Skin of body (tissue), 2 donors: ENCODE data around the gene RBBP8NL. TPM values are rescaled to one million over a fixed set of nuclear protein-coding genes. Genes with fewer than 3 reads are reported as not detected.
"Not testable (repeated sequence)": the region's sequence is repeated elsewhere in the genome, so short reads cannot be mapped to it uniquely, and the experiment has no call there.

Experiments used
- DNase-seq: peaks from one replicate; lab custom pipeline; 2025; lab: John Stamatoyannopoulos, UW
- total RNA-seq: library from RNA; depleted of rRNA; stranded (reverse); fragments of >200 nt; gene quantifications from one replicate; pipeline ENCODE4 v1.2.3, GENCODE V29; 2014

Gene RBBP8NL
- total RNA-seq, 1 donor from 2014 or later: 0.59 TPM

GRCh38 chr20:62376112-62377063 is 51.0 kb downstream of the RBBP8NL start:
- DNase-seq: no peak

- DNase-seq: no peak
Measured at GRCh38 chr20:62374331-62375152, 52.8 kb downstream of the RBBP8NL start.

GRCh38 chr20:62373631-62374179 is 53.6 kb downstream of the RBBP8NL start:
- DNase-seq: not testable (repeated sequence)

- no peak for DNase-seq
Measured at GRCh38 chr20:62372042-62372993, 55.0 kb downstream of the RBBP8NL start.

GRCh38 chr20:62371588-62372041 is 55.7 kb downstream of the RBBP8NL start:
- DNase-seq: no peak

- no peak for DNase-seq
Measured at GRCh38 chr20:62370807-62371587, 56.3 kb downstream of the RBBP8NL start.

GRCh38 chr20:62370115-62370806 is 57.1 kb downstream of the RBBP8NL start:
- no peak for DNase-seq

- DNase-seq: no peak
Measured at GRCh38 chr20:62369815-62370114, 57.6 kb downstream of the RBBP8NL start.

GRCh38 chr20:62368976-62369814 is 58.1 kb downstream of the RBBP8NL start:
- no peak for DNase-seq

GRCh38 chr20:62368392-62368975 is 58.9 kb downstream of the RBBP8NL start:
- DNase-seq: no peak

GRCh38 chr20:62367633-62368391 is 59.5 kb downstream of the RBBP8NL start:
- DNase-seq: no peak

GRCh38 chr20:62367136-62367632 is 60.2 kb downstream of the RBBP8NL start, which contains the start of gene LAMA5:
Gene LAMA5, minus strand, starts transcription at chr20:62367312. Its CDS starts 67 bp downstream, at chr20:62367245.
- no peak for DNase-seq

GRCh38 chr20:62366370-62367135 is 60.8 kb downstream of the RBBP8NL start:
- DNase-seq: no peak

- DNase-seq: no peak
Measured at GRCh38 chr20:62365814-62366369, 61.4 kb downstream of the RBBP8NL start.

GRCh38 chr20:62364911-62365736 is 62.2 kb downstream of the RBBP8NL start:
- DNase-seq: no peak
